ENCODE measurements around the gene KATNA1. TPM values are rescaled to one million over a fixed set of nuclear protein-coding genes. Genes with fewer than 3 reads are reported as not detected.
A peak's percentile ranks its signal among the peaks of the same experiment; 100 is the strongest.

Gene KATNA1
- total RNA-seq, 1 donor from 2014 or later, result 13.3 TPM

DNA sequence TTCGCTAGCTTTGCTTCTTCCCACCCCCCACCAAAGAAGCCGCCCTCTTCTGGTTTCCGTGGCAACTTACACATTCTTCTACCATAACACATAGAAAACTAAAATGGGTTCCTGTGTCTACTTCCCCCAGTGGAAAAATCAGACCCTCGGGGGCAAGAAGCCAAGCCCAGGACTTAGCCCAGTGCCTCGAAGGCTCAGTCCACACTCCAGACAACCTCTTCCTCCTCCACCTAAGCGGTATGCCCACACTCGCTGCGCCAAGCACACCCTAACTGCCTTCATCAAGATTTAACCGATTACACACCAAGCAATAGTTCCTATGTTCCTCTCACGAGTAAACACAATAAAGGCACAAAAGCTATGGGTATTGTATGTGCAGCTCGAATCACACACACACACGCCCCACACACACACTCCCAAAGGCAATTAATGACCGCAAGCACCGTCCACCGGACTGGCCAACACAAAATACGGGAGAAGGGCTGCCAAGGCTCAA is 103.2 kb downstream of the KATNA1 start:
- peaks cover 16% of the 10 kb centered on the region for H3K36me3 ChIP-seq
- DNase-seq, result peak; percentile 52
- TF ChIP-seq, protein P1, sequence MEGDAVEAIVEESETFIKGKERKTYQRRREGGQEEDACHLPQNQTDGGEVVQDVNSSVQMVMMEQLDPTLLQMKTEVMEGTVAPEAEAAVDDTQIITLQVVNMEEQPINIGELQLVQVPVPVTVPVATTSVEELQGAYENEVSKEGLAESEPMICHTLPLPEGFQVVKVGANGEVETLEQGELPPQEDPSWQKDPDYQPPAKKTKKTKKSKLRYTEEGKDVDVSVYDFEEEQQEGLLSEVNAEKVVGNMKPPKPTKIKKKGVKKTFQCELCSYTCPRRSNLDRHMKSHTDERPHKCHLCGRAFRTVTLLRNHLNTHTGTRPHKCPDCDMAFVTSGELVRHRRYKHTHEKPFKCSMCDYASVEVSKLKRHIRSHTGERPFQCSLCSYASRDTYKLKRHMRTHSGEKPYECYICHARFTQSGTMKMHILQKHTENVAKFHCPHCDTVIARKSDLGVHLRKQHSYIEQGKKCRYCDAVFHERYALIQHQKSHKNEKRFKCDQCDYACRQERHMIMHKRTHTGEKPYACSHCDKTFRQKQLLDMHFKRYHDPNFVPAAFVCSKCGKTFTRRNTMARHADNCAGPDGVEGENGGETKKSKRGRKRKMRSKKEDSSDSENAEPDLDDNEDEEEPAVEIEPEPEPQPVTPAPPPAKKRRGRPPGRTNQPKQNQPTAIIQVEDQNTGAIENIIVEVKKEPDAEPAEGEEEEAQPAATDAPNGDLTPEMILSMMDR (IDR thresholded peaks at IDR 0.05), result no peak
- peaks cover 29% of the 10 kb centered on the region for H3K4me1 ChIP-seq
- H3K4me3 ChIP-seq, result peak overlapping the region; percentile 79
- no peaks in the 10 kb centered on the region for H3K9me3 ChIP-seq
- intact Hi-C loops (cut with DNase I), result no loop called here
- peak overlapping the region; percentile 98 for H3K27ac ChIP-seq
- H3K27me3 ChIP-seq (ENCODE audit: low read depth), result no peaks in the 10 kb centered on the region
- ATAC-seq, result peak; percentile 67

Other genes with a start within 250 kb of the KATNA1 start
- gene SUMO4, start 248.5 kb downstream of the KATNA1 start, total RNA-seq, result 2.0 TPM
- gene ZC3H12D, start 163.7 kb downstream of the KATNA1 start, total RNA-seq, result 2.6 TPM
- 28.9 TPM for gene PPIL4, start 102.7 kb downstream of the KATNA1 start, total RNA-seq
- gene GINM1, start 82.3 kb downstream of the KATNA1 start, total RNA-seq, result 39.3 TPM
- 30.7 TPM for gene LATS1, start 69.4 kb upstream of the KATNA1 start, total RNA-seq
- gene NUP43, start 97.8 kb upstream of the KATNA1 start, total RNA-seq, result 22.0 TPM
- gene PCMT1, start 101.0 kb upstream of the KATNA1 start, total RNA-seq, result 63.7 TPM
- 38.3 TPM for gene LRP11, start 215.6 kb upstream of the KATNA1 start, total RNA-seq
- gene RAET1E, start 249.4 kb upstream of the KATNA1 start, total RNA-seq, result not detected

Data from lower lobe of right lung (tissue), 2 donors.